Measurements from ENCODE around the gene PYURF.

Gene PYURF

DNA sequence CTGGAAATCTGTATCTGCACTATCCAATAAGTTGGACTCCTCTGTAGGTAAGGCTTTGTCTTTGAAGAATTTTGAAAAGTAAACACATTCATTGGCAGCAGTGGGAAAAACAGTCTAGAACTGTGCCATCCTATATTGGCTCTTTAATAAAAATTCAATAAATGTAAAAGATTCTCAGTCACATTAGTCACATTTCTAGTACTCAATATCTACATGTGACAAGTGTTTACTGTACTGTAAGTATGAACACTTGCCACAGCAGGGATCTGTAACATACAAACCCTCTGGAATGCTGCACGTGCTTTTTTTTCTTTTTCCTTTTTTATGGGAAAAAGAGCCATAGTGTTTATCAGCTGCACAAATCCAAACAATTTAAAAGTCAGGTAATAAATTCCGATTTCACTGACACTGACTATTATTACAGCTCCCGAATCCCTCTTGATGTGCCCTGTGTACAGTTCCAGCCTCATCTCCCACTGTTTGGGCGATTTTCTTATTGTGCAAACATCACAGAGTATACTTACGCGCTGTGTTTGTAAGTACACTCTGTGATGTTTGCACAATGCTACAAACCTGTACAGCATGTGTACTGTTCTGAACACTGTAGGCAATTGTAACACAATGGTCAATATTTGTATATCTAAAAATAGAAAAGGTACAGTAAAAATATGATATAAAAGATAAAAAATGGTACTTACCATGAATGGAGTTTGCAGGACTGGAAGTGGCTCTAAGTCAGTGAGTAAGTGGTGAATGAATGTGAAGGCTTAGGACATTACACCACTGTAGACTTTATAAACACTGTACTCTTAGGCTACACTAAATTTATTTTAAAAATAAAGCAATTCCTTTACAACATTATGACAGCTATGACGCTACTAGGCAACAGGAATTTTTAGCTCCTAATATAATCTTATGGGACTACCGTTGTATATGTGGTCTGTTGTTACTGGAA is 8.7 kb downstream of the PYURF start:
- no peak overlapping the region for H3K27ac ChIP-seq
- no peak for DNase-seq (ENCODE audit: low read depth, low spot score)

- H3K27ac ChIP-seq = no peak overlapping the region
- no peak for DNase-seq (ENCODE audit: low read depth, low spot score)
Observed at GRCh38 chr4:88511236-88511635, 12.3 kb downstream of the PYURF start.

- DNase-seq (ENCODE audit: low read depth, low spot score) = no peak
Observed at GRCh38 chr4:88503344-88503743, 20.2 kb downstream of the PYURF start.

GRCh38 chr4:88497859-88498409 is 25.6 kb downstream of the PYURF start:
- DNase-seq (ENCODE audit: low read depth, low spot score) = no peak
- no peak overlapping the region for H3K27ac ChIP-seq

More at GRCh38 chr4:88503344-88503743, 20.2 kb downstream of the PYURF start:
- H3K27ac ChIP-seq = no peak overlapping the region

- H3K27ac ChIP-seq = no peak overlapping the region
- no peak for DNase-seq (ENCODE audit: low read depth, low spot score)
Observed at GRCh38 chr4:88489100-88489761, 34.3 kb downstream of the PYURF start.

DNA sequence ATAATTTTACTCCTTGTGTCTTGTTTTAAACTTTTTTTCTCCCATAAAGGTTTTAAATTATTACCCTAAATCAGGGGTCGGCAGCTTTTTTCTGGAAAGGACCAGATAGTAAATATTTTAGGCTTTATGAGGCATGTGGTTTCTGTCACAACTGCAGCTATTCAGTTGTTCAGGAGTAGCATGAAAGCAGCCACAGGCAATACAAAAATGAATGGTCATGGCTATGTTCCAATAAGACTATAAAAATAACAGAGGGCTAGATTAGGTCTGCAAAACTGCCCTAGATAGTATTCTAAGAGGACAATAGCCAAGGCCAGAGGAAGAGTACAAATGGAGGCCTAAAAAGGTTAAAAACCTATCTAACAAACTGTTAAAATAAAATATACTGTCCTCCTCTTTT is 42.0 kb downstream of the PYURF start:
- no peak for DNase-seq (ENCODE audit: low read depth, low spot score)
- no peak overlapping the region for H3K27ac ChIP-seq

GRCh38 chr4:88478247-88478646 is 45.3 kb downstream of the PYURF start:
- H3K27ac ChIP-seq = no peak overlapping the region
- no peak for DNase-seq (ENCODE audit: low read depth, low spot score)

GRCh38 chr4:88477229-88477860 is 46.2 kb downstream of the PYURF start:
- no peak overlapping the region for H3K27ac ChIP-seq
- no peak for DNase-seq (ENCODE audit: low read depth, low spot score)
